ENCODE measurements around the gene KRI1.
"Not testable (repeated sequence)": the region's sequence is repeated elsewhere in the genome, so short reads cannot be mapped to it uniquely, and the experiment has no call there.

Gene KRI1

DNA sequence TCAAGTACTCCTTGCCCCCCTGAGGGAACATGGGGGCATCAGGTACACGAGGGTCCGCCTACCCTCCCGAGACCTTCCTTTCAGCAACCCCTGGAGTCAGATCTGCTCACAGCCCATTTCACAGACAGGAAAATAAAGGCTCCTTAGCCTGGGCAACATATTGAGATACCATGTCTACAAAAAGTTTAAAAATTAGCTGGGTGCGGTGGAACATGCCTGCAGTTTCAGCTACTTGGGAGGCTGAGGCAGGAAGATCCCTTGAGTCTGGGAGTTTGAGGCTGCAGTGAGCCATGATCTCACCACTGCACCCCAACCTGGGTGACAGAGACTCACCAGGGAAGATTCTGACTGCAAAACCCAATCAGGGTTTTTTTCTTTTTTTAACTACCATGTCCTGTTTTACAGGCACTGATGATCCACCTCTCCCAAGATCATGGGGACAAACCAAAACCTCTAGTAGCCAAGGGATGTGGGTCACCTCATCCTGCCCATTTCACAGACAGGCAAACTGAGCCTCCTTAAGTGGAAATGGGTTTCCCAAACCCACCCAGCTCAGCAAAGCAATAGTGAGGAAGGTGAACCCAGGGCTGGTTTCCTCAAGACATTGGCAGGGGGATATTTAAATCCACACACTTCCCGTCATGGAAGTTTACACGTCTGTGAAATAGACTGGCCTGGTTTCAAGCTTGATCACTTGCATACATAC is 9.4 kb upstream of the KRI1 start:
- no peak for DNase-seq

DNA sequence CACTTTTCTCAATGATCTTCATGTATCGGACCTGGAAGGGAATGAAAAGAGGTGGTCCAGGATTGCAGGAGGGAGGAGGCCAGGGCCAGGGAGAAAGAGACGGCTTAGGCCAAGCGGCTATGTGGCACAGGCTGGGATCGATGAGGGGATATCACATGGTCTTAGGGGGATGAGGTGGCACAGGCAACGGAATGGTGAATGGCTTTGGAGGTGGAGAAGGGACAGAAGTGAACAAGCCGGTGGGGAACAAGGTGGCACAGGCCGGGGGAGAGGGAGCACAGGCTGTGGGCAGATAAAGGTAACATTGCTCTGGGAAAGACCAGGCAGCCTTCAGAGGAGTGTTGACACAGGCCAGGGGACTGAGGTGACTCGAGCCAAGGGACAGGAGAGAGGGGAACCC is 8.7 kb upstream of the KRI1 start:
- no peak for DNase-seq

DNA sequence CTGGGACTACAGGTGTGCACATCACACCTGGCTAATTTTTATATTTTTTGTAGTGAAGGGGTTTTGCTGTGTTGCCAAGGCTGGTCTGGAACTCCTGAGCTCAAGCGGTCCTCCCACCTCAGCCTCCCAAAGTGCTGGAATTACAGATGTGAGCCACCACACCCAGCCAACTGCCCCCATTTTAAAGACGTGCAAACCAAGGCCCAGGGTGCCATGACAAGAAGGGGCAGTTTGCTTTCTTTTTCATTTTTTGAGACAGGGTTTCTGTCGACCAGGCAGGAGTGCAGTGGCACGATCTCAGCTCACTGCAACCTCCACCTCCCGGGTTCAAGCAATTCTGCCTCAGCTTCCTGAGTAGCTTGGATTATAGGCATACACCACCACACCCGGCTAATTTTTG is 8.0 kb upstream of the KRI1 start:
- DNase-seq, result not testable (repeated sequence)

DNA sequence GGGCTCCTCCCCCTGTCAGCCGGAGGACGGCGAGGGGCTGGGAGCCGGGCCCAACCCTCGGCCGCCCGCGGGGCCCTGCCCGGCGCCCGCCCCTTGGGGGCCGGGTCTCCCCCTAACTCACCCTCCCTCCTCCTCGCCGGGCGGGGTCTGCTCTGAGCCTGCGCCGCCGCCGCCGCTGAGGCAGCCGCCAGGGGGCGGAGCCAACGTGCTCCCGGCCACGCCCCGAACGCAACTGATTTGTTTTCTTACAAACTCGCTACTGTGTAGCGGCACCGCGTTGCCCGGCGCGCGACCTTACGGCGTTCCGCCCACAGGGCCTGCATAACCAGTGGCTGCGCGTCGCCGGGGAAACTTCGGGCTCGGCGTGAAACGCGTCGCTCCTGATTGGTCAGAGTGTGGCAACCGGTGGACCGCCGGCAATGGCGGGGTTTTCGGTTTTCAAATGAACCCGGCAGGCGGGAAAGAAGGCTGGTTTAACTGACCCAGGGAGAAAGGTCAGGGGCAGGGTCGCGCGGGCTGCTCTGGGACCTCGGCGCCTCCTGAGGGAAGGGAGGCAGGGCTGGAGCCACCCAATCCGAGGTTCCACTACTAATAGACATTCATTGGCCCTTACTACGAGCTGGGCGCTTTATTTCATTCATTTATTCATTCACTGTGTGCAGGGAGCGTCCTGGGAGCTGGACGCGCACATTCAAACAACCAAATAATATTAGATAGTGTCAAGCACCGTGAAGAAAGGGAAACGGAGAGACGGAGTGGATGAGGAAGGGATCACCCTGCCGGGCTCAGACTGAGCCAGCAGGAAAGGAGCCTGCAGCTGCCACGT is 3.2 kb upstream of the KRI1 start, which contains the start of gene CDKN2D:
CDKN2D (minus strand) TSS at position 154 of the 826 bp plus-strand sequence. CDS start 326 bp downstream, outside the sequence.
- DNase-seq, result peak; percentile 99 to 100

DNA sequence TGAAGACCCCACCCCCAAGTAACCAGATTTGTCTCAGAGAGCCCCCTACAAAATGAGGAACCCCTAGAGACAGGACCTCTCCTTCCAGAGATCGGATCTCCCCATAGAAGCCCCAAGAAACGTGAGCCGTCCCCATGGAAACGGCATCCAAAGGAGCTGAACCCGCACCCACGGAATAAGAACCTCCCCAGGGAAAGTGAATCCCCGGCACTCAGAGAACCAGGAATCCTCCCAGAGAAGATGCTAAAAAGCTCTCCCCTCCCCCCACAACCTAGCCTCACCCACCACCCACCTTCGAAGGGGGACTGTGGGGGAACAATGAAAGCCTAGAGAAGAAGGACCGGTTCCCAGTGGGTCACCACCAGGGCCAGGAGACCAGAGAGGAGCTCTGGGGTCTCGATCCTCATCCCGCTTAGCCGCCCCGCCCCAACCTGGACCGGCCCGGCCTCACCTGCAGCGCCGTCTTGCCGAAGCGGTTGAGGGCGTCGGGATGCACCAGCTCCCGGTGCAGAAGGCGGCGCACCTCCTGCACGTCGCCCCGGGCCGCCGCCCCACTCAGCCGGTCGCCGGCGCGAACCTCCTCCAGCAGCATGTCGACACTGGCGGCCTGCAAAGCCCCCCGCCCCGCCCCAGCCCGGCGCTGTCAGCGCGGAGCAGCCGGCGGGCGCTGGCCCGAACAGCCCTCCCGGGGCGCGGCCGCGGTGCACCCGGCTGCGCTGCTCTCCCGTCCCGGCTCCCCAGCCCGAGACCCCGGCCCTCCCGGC is 2.4 kb upstream of the KRI1 start:
- DNase-seq, result peak; percentile 45 to 46

DNA sequence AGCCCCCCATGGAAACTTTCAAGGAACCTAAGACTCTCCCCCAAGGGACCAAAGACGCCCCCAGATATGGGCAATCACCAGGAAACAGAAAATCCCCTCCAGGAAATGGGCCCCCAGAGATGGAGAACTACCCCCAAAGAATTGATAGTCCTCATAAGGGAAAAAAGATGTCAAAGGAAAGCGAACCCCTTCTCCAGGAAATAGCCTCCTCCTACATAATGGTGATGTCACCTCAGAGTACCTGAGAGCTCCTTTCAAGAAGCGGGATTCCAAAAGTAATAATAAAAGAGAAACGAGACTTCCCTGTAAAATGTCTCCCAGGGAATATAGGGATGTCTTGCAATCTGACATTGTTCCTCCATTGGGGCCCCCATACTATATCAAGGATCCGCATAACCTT is 1.8 kb upstream of the KRI1 start:
- DNase-seq, result peak in 1 of 2 experiments; percentile 13

DNA sequence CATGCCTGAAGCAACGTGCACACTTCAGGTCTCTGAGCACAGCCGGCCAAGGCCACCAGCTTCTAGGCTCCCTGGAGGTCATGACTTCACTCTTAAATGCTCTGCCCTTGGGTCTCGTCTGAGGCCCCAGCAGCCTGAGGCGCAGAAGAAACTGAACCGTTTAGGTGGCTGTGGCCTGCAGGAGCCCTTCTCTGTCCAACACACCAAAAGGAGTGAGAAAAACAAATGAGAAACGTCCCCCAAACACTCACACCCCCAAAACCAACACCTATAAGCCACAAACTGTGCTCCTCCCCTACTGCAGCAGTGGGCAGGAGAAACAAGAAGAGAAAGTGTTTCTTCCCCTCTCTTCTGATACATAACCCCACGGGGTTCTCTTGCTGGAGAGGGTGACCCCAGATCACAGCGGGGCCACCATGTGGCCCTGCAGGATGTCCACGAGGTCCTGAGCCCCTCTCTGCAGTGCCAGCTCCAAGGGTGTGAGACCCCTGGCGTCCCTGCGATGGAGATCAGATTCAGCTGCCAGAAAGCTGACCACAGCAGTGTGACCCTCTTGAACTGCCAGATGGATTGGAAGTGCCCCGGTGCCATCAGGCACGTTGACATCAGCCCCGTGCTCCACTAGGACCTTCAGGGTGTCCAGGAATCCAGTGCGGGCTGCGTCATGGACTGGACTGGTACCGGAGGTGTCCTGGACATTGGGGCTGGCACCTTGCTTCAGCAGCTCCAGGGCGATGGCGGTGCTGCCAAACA is 1.0 kb upstream of the KRI1 start:
- DNase-seq, result peak in 1 of 2 experiments; percentile 43

DNA sequence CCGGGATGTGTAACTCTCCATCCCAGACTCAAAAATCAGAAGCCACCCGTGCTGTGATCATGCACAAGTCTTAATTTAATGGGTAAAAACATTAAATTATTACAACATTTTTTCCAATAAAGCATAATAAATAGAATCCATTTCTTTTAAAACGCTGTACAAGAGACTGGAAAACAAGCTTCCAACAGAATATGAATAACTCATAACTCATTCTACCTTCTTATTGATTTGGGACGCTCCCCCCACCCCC is 523 bp upstream of the KRI1 start:
- no peak for DNase-seq

DNA sequence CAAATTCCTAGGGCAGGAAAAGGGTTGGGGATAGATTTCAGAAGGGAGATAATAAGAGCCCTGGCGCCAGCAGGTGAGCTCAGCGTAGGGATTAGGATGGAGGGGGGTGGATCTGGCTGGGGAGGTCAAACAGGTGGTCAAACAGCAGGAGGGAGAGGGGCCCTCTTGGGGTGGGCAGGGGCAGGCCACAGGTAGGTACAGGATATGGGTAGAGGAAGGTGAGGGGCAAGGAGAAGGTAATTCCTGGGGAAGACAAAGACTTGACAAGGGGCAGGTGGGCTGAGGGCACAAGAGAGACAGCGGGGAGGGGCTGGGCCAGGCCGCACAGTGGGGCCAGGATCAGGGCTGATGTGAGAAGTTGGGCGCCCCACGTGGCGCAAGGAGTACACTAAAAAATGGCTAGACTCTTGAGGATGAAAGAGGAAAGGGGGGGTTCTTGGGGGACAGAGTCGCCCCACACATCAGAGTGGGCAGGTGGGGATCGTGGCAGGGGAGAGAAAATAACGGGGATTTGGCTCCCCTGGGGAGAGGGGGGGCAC is 713 bp downstream of the KRI1 start:
- DNase-seq, result peak; percentile 54 to 55

DNA sequence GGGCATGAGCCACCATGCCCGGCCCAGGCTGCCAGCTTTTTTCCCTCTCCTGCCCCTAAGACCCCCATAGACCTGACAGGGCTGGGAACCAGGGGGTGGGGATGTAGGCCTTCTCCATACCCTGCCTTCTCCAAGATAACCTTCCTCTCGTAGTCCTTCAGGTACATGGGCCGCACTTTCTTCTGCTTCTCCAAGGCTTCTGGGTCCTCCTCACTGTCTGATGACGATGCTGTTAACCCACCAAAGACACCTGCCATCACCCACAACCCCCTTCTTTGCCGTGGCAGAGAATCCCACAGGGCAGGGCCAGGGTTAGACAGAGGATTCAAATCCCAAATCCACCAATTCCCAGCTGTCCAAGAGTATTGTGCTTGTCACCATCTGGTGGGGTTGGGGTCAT is 3.2 kb downstream of the KRI1 start:
- no peak for DNase-seq

DNA sequence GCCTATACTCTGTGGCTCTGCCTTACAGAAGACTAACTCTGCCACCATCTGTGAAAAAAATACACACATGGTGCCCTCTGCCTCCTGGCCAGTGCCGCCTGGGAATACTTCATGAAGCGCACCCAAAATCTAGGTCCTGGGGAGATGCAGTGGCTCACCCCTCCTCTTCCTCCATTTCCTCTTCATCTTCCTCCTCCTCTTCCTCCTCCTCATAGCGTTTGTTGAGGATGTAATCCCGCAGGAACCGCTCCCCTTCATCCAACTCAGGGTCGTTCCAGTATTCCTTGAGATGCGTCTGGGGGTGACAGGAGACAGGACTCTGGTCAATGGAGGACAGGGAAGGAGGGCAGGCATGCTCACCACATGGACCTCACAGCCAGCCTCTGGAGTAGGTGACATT is 5.7 kb downstream of the KRI1 start:
- no peak for DNase-seq

DNA sequence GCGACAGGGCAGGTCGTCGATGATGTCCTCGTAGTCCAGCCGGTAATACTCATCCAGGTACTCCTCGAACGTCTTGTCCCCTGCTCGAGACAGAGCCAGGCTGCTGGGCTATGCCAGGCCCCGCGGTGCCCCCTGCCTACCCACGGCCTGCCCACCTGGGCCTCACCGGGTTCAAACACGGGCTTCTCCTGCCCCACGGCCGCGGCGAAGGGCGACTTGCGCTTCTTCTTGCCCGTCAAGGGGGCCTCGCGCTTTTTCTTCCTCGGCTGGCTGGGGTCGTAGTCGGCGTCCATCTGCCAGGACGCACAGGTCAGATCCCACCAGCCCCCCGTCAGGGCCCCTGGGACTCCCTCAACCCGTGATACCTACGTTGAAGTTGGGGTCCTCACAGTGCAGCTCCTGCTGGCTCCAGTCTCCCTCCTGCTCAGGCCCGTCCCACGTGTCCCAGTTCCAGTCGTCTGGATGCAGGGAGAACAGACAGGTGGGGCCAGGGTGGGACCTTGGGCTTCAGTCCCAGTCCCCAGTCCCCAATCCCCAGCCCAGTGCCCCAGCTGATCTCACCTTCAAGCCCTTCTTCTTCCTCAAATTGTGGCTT is 8.1 kb downstream of the KRI1 start:
- no peak for DNase-seq

DNA sequence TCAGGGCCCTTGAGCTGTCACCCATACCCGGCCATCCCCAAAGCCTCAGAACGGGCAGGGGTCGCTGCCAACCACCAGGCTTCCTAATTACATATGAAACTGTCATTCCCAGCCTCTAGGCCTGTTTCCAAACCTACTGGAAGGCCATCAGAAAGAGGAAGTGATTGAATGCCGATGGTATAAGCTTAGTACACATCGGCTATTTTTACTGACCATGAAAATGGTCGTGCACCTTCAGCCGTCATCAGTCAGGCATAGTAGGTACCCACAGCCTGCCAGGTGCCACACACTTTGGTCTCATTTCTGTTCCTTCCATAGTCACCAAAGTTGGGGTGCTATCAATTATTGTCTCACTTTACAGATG is 10.2 kb downstream of the KRI1 start:
- no peak for DNase-seq

DNA sequence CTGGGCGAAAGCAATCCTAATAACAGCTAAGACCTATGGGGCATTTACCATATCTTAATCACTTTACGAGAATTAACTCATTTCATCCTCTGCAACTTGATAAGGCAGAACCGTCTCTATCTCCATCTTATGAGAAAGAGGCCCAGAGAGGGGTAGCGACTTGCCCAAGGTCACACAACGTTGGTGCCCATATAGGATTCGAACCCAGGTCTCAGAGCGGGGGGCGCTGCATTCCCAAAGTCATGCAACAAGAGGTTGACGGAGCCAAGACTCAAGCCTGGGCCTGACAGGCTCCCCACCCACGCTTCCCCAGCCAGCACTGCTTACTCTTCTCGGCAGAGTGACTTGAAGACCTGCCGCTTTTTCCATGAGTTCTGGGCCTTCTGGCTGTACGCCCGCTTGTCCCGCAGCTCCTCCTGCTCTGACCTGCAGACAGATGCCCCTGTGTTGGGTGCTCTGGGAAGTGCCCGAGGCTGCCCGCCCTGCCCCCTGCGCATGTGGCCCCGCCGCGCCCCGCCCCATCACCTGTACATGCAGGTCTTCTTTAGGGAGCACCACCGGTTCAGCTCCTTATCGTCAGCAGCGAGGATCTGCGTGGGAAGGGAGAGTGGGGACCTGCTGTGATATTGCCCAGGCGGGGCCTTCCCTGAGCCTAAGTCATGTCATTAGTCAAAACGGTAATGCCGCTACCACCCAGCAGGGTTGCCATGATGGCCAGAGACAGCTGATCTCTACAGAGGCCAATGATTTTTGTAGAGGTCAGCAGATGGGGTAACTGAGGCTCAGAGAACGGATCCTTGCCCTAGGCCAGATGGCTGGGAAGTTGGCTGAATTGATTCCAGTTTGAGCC is 10.8 kb downstream of the KRI1 start:
- no peak for DNase-seq

DNA sequence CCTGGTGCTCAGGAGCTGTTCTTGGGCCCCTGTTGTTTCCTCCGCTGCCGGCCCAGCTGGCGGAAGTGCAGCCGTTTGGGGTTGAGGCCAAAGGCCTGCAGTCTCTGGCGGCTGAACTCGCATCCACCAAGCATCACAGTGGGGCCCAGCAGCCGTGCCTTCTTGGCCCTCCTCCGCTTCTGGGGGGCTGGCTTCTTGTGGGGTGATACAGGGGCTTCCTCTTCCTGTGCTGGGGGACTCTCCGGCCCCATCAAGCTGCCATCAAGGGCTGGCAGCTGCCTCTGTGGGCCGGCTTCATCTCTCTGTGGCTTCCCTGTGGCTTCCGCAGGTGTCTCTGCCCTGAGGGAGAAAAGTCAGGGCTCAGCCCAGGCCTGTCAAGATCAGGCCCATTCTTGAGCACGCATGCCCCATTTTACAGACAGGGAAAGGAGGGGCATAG is 11.8 kb downstream of the KRI1 start:
- DNase-seq, result peak in 1 of 2 experiments; percentile 37

DNA sequence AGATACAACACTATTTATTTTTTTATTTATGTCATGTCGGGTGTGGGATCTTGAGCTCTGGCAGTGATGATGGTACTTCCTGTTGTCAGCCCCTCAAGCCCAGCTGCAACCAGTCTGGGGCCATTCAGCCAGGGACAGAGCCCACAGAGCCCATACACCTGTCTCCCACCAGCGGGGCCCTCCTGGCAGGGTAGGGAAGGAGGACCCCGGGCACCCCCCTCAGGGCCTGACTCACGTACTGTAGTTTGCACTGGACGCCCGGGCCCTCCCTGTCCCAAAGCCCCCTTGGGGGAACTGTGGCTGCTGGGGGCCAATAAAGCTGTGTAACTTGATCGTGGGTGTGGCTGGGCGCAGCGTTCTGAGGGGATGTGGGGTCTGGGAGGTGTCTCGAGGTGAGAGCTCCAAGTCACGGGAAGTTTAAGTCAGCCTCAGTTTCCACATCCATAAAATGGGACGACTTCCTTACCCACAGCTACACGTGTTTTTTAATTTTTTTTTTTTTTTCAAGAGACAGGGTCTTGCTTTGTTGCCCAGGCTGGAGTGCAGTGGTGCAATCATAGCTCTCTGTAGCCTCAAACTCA is 12.6 kb downstream of the KRI1 start:
- no peak for DNase-seq

DNA sequence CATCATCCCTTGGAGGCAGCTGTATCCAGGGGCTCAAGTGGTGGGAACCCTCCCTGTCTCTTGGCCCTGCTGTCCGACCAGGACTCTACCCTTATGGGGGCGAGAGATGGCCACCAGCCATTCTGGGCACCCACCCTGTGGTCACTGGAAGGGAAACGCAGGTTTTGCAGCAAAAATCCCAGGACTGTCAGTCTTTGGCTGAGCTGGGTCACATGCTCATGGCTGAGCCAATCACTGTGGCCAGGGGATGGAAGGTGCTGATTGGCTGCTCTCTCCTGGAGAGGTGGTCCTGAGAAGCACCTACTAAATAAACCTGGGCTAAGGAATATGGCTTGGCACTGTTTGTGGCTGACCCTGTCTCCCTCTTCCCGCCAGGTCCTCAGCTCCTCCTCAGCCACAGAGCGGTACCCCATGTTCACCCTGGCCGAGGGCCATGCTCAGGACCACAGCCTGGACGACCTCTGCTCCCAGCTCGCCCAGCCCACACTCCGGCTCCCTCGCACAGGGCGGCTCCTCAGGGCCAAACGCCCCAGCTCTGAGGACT is 13.2 kb downstream of the KRI1 start:
- no peak for DNase-seq

DNA sequence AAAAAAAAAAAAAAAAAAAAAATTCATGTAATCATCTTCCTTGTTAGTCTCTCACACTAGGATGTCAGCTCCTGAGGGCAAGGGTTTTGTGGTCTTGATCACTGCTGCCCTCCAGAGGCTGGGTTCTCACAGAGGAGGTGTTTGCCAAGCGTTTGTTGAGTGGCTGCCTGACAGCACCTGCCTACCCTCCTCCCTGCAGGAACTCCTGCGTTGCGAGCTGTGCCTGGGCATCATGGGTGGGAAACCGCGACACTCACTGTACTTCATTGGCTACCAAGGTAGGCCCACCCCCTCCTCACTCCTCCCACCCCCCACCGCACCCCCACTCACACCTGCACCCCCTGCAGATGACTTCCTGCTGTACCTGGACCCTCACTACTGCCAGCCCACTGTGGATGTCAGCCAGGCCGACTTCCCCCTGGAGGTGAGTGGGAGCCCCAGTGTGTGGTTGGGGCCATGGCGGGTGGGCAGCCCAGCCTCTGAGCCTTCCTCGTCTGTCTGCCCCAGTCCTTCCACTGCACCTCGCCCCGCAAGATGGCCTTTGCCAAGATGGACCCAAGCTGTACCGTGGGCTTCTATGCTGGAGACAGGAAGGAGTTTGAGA is 14.0 kb downstream of the KRI1 start:
- peak in 1 of 2 experiments; percentile 31 for DNase-seq

DNA sequence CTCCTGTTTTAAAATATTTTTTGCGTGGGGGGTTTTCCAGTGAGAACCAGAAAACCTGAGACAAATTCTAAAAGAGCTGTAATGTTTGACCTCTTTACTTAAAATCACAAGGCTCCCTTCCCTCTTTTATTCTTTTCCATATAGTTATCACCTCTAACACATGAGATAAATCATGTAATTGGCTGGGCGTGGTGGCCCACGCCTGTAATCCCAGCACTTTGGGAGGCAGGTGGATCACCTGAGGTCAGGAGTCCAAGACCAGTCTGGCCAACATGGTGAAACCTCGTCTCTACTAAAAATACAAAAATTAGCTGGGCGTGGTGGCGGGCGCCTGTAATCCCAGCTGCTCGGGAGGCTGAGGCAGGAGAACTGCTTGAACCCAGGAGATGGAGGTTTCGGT is 14.8 kb downstream of the KRI1 start:
- DNase-seq, result not testable (repeated sequence)

DNA sequence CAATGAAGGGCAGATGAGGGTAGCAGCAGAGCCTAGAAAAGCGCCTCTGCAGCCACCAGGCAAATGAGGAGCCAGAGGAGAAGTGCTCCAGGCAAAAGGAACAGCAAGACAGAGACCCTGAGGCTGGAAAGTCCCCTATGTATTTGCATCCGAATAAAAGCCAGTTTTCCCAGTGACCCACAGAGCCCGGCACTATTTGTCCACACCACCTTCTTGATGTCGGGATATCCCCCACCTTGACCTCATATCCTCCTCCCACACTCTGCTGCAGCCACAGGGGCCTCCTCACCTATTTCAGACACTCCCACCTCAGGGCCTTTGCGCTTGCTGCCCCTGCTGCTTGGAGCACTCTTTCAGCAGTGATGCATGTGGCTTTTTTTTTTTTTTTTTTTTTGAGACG is 15.5 kb downstream of the KRI1 start:
- DNase-seq, result no peak

All from stimulated activated CD4-positive, alpha-beta T cell treated with anti-CD3 and anti-CD28 coated beads, Interleukin-4, amount 100 ng/mL, for 4 hours (primary cell).